Esophagus muscularis mucosa (tissue), 3 donors: Measurements from ENCODE around the gene TIMP4.

Source experiments
- CTCF ChIP-seq, 3 experiments: fragments of 200-600 bp in 2 of 3; fragments of 450-650 bp in 1 of 3; sonication (generic) in 2 of 3; IDR thresholded peaks; one replicate each; pipeline ENCODE4 v1.5.1; 2017 to 2019; ENCODE audit warnings: antibody characterized with exemption in 3 of 3, mild to moderate bottlenecking in 2 of 3, moderate library complexity in 1 of 3
- POLR2AphosphoS5 ChIP-seq, 2 donors: sonication (generic); formaldehyde crosslinking; IDR thresholded peaks; one replicate each; pipeline ENCODE4 v1.6.1; 2017; ENCODE audit warnings: antibody characterized with exemption in 2 of 2

DNA sequence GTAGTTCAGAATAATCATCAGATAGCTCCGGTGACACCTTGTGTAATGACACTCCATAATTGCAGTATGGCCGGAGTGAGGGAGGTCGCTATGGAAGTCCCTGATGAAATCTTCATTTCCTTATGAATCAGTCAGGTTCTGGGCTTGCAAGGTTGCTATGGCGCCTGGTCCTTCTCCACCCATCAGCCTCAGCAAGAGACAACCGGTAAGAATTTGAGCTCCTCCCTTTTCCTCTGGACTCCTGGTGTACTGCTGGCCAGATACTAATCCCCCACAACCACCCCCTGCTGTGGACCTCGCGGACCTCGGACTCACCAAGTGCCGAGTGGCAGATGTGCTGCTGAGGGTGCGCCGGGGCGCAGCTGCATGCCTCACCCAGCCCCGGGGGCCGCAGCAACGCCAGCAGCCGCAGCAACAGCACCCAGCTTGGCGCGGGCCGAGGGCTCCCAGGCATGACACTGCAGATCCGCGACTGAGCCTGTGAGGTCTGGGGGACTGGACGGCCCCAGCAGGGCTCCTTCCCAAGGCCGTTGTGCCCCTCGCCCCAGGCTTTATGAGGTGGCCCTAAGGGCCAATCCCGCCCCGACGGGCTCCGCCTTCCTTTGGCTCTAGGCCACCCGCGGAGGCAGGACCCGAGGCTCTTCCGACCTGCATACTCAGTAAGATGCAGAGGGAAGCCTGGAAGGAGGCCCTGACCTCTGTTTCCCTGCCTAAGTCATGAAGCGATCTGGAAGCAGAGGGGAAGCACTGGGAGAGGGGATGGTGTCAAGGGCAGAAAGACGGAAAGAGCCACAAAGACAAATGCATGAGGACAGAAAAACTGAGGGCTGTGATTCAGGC lies at the start of gene TIMP4:
- TF ChIP-seq CTCF (IDR thresholded peaks at IDR 0.05) (no peak), POLR2AphosphoS5 (IDR thresholded peaks at IDR 0.05) (peak; percentile 41 to 67)
